ENCODE measurements around the gene ST6GALNAC3.
"Not testable (repeated sequence)": the region's sequence is repeated elsewhere in the genome, so short reads cannot be mapped to it uniquely, and the experiment has no call there.

The ST6GALNAC3 gene

DNA sequence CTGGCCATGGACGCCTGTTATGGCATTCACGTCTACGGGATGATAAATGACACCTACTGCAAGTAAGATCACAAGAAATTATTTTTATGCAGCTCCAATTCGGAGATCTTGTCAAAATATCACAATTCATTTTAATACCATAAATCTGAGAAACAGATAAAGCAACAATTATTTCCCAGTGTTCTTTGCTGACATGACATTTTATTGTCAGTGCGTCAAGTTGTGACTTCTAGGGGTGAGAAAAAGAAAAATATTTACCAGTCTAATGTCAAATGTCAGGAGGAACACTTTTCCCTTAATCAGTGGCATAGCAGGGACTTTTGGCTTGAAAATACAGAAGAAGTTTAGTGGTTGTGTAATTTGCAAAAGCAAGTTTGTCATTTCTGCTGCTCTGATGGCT, 553.0 kb downstream of the ST6GALNAC3 start:
- no peak for DNase-seq (ENCODE audit: low read depth, low spot score)

- DNase-seq (ENCODE audit: low read depth, low spot score), result no peak
Measured at GRCh38 chr1:76627901-76628300, 553.4 kb downstream of the ST6GALNAC3 start.

GRCh38 chr1:76632136-76632535, 557.6 kb downstream of the ST6GALNAC3 start:
- no peak for DNase-seq (ENCODE audit: low read depth, low spot score)

DNA sequence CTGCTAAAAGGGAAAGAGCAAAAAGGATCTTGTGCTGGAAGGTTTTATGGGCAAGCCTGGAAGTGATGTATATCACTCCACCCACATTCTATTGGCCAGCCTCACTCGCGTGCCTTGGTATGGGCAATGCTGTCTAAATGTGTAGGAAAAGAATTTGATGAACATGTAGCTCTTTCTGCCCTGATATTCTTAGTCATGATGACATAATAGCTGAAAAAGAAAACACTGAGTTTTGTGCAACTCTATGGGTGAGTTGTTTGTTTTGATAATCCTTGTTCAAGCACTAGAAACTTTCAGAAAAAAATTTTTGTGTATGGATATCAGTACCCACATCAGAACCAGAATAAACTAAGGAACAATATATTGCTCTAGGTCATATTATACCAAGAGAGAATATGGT, 561.2 kb downstream of the ST6GALNAC3 start:
- no peak for DNase-seq (ENCODE audit: low read depth, low spot score)

- DNase-seq (ENCODE audit: low read depth, low spot score), result no peak
Measured at GRCh38 chr1:76639181-76639580, 564.6 kb downstream of the ST6GALNAC3 start.

GRCh38 chr1:76640092-76640491, 565.5 kb downstream of the ST6GALNAC3 start:
- no peak for DNase-seq (ENCODE audit: low read depth, low spot score)

- no peak for DNase-seq (ENCODE audit: low read depth, low spot score)
Measured at GRCh38 chr1:76640723-76641122, 566.2 kb downstream of the ST6GALNAC3 start.

DNA sequence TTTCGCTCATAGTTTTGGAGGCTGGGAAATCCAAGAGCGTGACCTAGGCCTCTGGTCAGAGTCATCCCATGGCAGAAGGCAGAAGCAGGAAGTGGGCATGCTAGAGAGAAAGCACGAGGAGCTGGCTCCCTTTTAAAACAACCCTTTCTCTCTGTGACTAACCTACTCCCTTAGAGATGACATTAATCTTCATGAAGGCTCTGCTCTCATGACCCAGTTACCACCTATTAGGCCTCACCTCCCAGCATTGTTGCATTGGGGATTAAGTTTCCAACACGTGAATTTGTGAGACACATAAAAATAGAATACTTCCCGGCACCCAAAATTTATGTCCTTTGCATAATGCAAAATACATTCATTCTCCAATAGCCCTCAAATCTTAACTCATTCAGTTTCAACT, 569.6 kb downstream of the ST6GALNAC3 start:
- no peak for DNase-seq (ENCODE audit: low read depth, low spot score)

- DNase-seq (ENCODE audit: low read depth, low spot score), result not testable (repeated sequence)
Measured at GRCh38 chr1:76652860-76653259, 578.3 kb downstream of the ST6GALNAC3 start.

GRCh38 chr1:76657623-76658022, 583.1 kb downstream of the ST6GALNAC3 start:
- no peak for DNase-seq (ENCODE audit: low read depth, low spot score)

- DNase-seq (ENCODE audit: low read depth, low spot score), result no peak
Measured at GRCh38 chr1:76659171-76659940, 584.8 kb downstream of the ST6GALNAC3 start.

DNA sequence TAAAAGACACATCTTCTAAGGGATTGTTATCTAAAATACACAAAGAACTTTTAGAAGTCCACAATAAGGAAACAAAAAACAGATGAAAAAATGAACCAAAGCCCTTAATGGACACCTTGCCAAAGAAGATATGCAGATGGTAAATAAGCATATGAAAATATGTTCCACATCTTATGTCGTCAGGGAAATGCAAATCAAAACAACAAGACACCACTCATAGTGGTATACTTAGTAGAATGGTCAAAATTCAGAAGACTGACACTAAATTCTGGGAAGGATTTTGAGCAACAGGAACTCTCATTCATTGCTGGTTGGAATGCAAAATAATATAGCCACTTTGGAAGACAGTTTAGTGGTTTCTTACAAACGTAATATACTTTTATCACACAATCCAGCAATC, 587.0 kb downstream of the ST6GALNAC3 start:
- no peak for DNase-seq (ENCODE audit: low read depth, low spot score)

- DNase-seq (ENCODE audit: low read depth, low spot score), result no peak
Measured at GRCh38 chr1:76666499-76666898, 592.0 kb downstream of the ST6GALNAC3 start.

- DNase-seq (ENCODE audit: low read depth, low spot score), result no peak
Measured at GRCh38 chr1:76668046-76668445, 593.5 kb downstream of the ST6GALNAC3 start.

DNA sequence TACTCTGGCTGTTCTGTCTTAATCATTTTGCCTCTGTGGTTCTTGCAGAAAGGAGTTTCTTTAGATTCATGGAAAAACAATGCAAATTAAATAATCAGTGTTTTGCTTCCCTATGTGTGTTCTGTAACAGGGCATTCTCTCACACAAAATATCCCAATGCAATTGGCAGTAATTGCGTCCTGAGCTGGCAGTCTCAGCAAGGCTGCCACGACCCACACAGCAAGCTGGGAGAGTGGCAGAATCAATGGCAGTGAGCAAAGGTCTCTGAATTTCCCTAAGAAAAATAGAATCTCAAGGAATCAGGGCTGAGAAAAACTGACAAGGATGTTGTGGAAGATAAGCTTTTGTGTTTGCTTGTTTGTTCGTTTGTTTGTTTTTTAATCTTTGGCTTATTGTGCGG, 594.6 kb downstream of the ST6GALNAC3 start:
- no peak for DNase-seq (ENCODE audit: low read depth, low spot score)

GRCh38 chr1:76669624-76670315, 595.2 kb downstream of the ST6GALNAC3 start:
- no peak for DNase-seq (ENCODE audit: low read depth, low spot score)

DNA sequence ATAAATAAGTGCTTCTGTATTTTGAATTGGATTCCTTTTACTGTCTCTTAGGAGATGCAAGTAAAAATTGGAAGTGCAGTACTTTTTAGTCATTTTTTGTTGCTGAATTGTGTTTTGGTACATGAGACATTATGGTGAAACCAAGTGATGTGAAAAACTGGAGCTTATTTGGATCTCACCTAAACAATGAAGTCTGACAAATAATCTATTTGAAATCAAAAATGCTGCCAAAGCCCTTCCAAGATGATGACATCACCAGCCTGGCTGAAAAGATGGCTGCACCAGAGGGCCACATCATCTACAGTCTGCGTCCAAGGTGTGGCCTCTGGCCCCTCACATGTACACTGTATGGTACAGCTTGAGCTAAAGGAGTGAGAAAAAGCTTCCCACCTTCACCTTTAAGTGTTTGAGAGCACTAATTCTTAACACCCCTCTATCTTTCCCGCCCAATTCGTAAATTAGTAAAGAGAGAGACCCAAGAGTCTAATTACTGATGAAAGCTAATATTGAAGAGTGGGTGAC, 600.2 kb downstream of the ST6GALNAC3 start:
- no peak for DNase-seq (ENCODE audit: low read depth, low spot score)

DNA sequence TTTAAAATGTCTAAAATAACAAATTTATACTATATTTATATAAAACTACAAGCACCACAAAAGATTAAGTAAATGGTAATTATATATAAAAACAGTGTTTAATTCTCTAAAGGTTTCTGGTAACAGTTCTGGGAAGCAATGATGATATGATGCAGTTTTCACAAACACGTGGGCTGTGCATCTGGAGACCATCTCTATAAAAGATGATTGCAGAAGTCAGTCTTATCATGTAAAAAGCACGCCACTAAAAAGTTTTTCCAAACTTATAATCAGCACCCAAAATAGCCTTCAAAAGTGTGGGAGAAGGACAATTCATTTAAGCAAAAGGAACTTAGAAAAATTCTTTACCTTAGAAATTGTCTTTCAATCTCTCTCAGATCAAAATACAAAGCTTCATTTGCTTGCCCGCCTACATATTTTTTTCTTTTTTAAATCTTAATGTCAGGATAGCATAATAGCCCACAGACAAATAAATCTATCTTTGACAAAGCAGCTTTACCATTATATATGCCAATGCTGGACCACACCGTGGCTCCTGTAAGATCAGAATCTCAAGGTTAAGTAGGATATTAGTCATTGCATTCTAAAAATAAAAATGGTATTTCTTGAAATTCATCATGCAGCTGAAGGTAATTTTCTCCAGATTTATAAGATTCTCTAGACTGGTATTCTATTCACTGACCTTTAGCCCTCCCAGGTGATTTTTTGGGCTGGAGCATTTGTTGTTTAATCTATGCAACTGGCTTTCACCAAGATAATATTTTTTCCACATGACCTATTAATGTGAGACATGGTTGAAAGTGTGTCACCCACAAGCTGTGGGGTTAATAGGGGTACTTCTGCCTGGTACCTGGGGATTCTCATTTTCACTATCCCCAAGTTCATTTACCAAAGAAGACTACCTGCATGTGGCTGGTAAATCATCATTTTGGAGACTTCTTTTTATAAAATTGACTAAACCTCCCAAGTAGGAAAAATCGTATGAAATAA, 603.2 kb downstream of the ST6GALNAC3 start:
- no peak for DNase-seq (ENCODE audit: low read depth, low spot score)

DNA sequence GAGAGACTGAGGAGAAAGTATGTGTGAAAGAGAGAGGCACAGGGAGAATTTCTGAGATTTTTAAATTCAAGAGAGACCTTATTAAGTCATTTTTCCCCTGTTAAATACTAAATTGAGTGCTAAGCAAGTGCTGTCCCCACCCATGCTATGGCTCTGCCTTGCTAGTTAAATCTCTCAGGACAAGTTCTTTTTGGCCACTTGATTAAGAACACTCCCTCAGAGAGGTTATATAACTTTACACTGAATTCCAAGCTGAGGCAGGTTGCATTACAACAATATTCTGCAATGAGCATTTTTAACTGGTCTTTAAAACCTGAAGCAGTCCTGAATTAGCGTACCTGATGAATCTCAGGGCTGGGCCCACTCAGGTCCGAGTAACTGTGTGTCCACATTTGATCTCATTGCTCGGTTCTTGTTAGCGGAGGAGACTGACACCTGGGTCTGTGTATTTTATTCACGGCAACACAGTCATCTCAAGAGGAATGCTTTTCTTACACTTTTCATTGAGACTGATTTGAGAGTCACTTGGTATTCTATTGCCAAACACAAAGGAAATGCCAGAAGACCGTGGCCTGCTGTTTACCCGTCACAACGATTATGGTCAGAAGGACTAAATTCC, 605.1 kb downstream of the ST6GALNAC3 start:
- no peak for DNase-seq (ENCODE audit: low read depth, low spot score)

- DNase-seq (ENCODE audit: low read depth, low spot score), result no peak
Measured at GRCh38 chr1:76680651-76681050, 606.1 kb downstream of the ST6GALNAC3 start.

- no peak for DNase-seq (ENCODE audit: low read depth, low spot score)
Measured at GRCh38 chr1:76682138-76682537, 607.6 kb downstream of the ST6GALNAC3 start.
